HG03439 (cell line): ENCODE measurements around the gene GDF10.

Experiments used
- ATAC-seq: cut with Tn5 transposase; IDR thresholded peaks from one replicate; pipeline ENCODE4 v1.9.1; 2021; ENCODE audit warnings: mild to moderate bottlenecking, moderate library complexity; ENCODE audit not compliant: unreplicated experiment

The GDF10 gene

GRCh38 chr10:47312663-47312995 lies 12.6 kb downstream of the GDF10 start:
- ATAC-seq: no peak

GRCh38 chr10:47314416-47314970 lies 14.5 kb downstream of the GDF10 start:
- ATAC-seq: no peak

GRCh38 chr10:47315421-47315820 lies 15.4 kb downstream of the GDF10 start:
- no peak for ATAC-seq

- ATAC-seq: no peak
These were observed 16.1 kb downstream of the GDF10 start for GRCh38 chr10:47316131-47316530.

GRCh38 chr10:47317251-47317650 lies 17.3 kb downstream of the GDF10 start:
- ATAC-seq: no peak

- ATAC-seq: no peak
These were observed 18.7 kb downstream of the GDF10 start for GRCh38 chr10:47318706-47319105.

GRCh38 chr10:47319784-47320183 lies 19.8 kb downstream of the GDF10 start:
- no peak for ATAC-seq

- no peak for ATAC-seq
These were observed 20.8 kb downstream of the GDF10 start for GRCh38 chr10:47320812-47321211.

GRCh38 chr10:47321521-47322195 lies 21.7 kb downstream of the GDF10 start:
- no peak for ATAC-seq

DNA sequence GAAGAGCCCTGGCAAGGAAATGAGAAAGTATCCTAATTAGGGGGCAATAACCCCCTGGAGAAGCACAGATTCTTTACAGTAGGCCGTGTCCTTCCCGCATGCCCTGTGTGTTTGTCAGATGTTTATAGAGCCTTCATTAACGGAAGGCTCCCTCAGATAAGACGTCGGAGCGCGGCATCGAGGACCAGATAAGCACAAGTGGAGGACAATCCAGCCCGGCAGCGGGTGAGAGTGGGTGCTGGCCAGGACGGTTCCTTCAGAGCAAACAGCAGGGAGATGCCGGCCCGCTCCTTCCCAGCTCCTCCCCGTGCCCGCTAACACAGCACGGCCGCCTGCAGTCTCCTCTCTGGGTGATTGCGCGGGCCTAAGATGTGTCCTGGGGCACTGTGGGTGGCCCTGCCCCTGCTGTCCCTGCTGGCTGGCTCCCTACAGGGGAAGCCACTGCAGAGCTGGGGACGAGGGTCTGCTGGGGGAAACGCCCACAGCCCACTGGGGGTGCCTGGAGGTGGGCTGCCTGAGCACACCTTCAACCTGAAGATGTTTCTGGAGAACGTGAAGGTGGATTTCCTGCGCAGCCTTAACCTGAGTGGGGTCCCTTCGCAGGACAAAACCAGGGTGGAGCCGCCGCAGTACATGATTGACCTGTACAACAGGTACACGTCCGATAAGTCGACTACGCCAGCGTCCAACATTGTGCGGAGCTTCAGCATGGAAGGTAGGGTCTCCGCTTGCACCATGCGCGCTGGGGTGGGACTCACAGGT lies 22.5 kb downstream of the GDF10 start, which contains the start of gene GDF2:
TSS of gene GDF2 (plus strand) at position 155 of the 762 bp plus-strand sequence. CDS start at position 370, 215 bp downstream.
- no peak for ATAC-seq

DNA sequence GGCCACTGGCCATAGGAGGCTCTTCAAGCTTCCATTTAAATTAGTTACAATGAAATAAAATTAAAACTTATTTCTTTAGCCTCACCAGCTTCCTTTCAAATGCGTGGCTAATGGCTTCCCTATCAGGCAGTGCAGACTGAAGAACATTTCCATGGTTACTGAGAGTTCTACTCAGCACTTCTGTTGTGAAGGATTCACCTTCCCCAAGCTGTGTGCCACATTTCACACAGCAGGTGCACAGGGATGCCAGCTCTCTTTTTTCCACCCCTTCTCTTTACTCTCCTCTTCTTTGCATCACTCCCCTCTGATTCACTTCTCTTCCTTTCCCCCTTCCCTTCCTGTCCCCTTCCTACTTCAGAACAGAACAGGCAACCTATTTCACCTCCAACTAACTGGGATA lies 23.1 kb downstream of the GDF10 start:
- ATAC-seq: no peak

DNA sequence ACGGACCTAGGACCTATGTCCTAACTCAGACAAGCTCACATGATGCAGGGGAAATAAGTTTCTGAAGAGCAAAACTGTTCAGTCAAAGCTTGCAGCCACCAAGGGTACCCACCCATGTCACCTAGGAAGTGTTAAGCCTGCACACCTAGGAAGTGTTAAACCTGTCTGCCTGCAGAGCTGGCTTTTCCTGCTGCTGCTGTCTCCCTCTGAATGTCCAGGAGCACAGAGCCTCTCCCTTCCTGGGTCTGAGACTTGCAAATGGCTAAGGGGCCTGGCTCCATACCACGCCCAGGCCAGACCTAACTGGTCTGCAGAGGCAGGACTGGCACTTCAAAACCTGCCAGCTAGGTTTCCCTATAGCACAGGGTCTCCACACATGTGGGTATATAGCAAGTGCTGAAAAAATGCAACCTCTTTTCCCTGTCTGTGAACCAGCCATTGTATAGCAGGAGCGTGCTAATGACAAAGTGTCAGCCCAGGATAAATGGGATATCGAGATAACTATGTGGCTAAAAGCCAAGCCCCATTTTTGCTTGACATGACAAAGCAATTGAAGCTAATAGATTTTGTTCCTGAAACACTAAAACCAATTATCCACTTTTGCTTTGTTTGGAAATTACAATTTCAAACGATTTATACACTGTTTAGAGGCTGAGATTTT lies 23.8 kb downstream of the GDF10 start:
- ATAC-seq: no peak

- ATAC-seq: no peak
These were observed 25.6 kb downstream of the GDF10 start for GRCh38 chr10:47325303-47326291.

DNA sequence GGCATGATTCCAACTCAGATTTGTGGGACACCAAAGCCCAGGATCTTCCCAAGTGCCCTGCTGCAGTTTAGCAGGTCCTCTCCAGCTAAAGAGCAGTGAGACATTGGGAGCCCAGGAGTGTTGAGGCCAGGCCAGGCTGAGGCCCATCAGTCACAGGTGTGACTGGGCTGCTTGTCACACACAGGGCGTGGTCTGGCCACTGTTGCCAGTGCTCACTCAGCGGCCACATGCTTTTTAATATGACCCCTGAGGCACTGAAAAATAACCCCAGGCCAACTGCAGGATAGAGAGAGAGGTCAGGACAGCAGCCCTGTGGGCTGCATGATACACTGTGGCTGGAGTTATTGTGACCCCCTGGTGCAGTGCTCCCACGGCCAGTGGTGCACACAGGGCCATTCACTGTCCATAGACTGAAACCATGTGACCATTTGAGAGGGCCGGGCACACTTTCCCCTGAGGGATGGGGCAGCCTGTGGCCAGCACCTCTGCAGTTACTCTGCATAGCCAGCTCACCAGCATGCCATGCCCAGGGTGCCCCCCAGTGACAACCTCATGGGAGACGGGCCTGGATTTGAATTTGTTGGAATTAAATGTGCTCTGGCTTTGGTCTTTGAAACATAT lies 26.4 kb downstream of the GDF10 start:
- ATAC-seq: no peak

GRCh38 chr10:47326927-47327330 lies 26.9 kb downstream of the GDF10 start:
- no peak for ATAC-seq

DNA sequence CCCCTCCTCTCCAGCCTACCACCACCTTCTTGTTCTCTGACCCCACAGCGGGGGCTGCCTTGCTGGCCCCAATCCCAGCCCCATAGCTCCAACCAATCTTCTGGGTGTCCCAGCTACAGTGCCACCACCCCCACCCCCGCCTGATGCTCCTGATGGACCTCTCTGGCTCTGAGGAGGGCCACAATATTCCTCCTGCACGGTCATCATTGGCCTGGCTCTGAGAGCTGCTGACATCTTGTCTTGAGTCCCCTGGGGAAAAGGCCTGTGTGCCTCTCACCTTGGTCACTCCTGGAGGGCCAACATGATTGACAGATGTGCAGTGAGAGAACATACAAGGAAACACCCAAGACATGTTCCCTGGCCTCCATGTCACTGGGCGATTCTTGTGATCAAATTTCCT lies 29.9 kb downstream of the GDF10 start:
- no peak for ATAC-seq

DNA sequence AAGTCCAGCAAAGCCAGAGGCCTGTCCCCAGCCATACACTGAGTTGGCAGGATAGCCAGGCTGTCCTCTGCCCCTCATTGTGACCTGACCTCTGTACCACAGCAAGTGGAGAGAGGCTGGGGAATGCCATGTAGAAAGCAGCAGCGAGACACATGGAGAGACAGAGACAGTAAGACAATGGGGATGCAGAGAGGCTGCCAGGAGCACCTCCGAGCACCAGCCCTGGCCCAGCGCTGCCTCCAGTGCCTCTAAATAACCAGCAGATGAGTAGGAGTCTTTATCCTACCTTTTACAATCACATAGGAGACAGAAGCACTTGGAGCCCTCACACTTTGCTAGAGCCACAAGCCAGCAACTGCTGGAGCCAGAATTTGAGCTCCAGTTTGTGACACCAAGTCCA lies 30.4 kb downstream of the GDF10 start:
- no peak for ATAC-seq

- ATAC-seq: no peak
These were observed 30.8 kb downstream of the GDF10 start for GRCh38 chr10:47330804-47331203.

DNA sequence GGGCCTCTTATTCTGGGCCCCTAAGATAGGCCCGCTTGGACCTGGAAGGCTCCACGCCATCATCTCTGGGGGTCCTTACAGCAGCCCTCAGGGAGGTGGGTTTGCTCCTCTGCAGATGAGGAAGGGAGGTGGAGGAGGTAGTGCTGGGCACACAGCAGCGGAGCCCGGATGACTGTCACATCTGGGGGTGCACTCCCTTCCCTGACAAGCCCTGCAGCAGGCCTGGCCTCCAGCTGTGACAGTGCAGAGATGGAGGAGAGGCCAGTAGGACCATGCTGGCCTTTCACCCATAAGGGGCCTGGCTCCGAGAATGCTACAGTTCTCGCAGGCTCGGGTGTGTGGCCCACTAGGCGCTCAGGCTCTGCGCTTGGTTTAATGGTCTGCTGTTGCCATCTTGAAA lies 31.5 kb downstream of the GDF10 start:
- no peak for ATAC-seq

- ATAC-seq: no peak
These were observed 32.0 kb downstream of the GDF10 start for GRCh38 chr10:47331954-47332353.
